NCI-H1092 treated with DMSO at 0.1 percent for 48 hours (cell line): ENCODE measurements around the gene PLXNA1.
A peak's percentile ranks its signal among the peaks of the same experiment; 100 is the strongest.

Experiments
- DNase-seq: peaks from one replicate; lab custom pipeline; 2025; lab: John Stamatoyannopoulos, UW

The PLXNA1 gene

DNA sequence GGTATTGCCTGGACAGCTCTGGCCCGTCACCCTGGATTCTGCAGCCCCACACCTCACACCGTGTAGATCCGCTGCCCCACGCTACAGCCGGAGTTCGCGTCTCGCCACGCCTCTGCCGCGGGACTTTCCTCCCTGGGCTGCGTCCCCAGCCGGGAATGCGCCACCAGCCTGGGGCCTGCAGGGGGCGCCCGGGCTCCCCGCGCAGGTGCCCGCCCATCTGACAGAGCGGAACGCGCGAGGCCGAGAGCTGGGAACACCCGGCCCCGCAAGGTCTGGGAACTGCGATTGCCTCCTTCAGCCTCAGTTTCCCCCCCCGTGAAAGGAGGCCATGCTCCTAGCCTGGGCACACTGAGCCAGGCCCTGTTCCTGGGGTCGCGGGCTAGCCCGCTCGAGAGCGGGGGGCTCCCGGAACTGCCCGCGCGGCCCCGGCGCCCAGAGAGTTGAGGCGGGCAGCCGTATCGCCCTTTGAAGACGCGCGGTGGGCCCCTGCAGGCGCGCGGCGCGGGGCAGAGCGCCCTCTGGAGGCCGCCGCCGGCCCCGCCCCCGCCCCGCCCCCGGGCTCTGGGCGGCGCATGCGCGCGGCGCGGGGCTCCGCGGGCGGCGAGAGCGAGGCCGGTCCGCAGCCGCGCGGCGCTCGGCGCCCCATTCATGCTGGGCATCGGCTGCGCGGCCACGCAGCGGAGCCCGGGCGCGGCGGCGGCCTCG, at the start of gene PLXNA1:
Gene PLXNA1, plus strand, starts transcription at position 645 of the 705 bp plus-strand sequence. CDS start 5,479 bp downstream, outside the sequence.
- DNase-seq: peak; percentile 47

DNA sequence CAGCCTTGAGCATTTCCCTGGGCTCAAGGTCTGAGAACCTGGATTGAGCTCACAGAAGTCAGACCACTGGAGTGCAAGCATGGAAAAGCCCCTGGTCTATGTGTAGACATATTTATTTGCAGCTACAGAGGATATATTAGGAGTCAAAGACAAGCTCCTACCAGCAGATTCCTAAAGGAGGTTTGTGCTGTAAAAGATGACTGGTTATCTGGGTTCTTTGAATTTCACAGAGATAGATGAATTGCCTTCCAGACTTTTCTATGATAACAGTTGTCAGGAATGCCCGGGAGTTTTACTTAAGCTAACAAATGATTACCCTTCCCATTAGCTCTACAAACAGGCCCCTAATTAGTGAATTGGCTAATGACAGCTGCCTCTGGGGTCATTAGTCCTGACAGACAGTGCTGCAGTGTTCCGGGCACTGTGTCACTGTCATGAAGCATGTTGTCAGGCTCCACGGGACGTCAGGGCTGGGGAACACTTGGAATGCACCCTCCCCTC, 48.8 kb upstream of the PLXNA1 start:
- no peak for DNase-seq

DNA sequence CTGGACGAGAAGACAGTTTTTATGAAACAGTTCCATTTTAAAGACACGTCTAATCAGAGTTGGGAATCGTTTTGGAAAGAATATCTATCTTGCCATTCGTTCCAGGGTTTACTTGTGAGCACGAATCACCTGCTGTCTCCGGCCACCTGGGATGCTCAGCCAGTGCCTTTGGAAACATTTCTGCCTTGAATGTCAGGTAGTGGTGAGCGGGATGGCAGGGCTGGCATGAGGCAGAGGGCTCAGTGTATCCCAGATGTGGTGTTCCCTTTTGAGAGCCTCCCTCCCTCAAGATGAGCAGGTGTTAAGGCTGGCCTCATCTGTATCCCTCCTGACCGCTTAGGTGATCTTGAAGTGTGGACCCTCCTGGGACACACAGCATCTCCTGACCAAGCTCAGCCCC, 47.9 kb upstream of the PLXNA1 start:
- DNase-seq: no peak

DNA sequence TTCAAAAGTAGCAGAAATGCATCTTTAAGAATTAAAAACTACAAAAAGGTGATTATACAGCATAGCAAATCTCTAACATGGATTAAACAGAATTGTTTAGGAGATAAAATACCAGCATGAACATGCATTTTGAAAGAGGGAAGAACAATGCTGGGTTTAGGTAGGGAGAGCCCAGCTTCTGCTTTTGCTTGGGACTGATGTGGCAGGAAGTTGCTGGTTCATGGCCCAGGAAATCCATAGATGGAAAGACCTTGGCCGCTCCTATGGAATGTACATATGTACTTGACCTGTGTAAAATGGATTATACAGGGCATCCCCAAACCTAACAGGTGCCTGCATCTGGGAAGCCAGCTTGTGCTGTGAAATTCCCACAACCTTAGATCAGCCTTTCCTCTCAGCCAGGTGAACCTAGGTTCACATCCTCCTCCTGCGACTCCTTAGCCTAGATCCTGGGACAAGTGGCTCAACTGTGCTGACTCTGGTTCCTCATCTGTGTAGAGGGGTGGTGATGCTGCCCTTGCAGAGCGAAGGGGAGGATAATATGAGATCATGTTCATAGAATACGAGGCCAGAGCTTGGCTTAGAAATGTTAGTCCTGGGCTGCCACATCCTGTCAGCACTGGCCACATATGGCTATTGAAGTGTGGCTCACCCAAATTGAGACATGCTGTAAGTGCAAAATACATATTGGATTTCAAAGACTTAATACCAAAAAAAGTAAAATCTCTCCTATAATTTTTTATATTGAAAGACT, 47.0 kb upstream of the PLXNA1 start:
- no peak for DNase-seq

DNA sequence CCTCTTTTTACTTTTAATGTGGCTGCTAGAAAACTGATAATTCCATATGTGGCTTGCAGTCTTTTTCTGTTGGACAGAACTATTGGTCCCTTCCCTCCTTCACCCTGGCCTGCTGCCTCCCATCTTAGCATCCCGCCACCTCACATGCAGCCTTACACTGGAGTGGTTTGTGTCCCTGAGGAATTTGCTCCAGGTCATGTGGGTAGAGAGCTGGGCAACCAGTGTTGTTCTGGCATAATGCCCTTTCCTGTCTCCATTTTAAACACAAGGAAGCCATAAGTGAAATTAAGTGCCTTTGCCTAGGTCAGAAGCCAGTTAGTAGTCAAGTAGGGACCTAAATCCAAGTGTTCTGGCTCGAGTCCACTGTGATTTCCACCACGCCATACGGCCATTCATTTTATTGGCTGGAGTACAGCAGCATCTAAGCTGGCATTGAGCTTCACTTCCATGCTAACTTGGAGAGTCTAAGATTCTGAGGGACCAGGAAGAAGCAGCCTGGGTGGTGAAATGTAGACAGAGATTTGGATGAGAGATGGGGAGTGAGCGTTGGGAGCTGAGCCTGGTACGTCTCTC, 46.0 kb upstream of the PLXNA1 start:
- peak; percentile 48 for DNase-seq

DNA sequence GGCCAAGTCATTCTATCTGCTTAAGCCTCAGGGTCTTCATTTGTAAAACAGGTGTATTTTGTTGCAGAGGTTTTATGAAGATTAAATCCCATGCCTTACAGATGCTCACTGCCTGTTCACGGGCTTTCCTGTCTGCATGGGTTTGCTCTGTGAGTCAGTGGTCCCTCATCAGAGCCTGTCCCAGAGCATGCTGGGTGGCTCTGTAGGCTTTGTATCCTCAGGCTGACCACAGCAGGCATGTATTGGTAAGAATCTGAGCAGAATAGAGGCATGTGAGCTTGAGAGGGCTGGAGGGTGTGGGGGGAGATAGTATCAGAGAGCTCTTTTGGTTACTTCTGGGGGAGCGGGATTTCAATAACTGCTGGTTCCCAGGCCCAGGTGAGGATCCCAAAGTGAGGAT, 45.4 kb upstream of the PLXNA1 start:
- no peak for DNase-seq

DNA sequence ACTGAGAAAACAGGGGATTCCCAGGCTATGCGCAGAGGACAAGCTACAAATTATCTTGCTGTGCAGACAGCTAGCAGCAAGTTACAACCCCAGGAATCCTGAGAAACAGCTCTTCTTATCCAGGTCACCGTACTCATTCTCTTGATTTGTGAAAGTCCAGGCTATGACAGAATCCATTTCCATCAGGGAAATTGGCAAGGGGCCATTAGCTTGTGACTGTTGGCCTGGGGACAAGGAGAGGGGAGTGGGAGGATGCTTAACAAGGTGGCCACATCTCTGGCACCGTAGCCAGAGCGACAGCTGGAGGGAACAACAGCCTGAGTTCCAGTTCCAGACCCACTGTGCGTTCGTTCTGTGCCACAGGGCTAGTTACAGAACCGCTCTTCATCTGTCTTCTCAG, 44.9 kb upstream of the PLXNA1 start:
- peak; percentile 49 for DNase-seq

DNA sequence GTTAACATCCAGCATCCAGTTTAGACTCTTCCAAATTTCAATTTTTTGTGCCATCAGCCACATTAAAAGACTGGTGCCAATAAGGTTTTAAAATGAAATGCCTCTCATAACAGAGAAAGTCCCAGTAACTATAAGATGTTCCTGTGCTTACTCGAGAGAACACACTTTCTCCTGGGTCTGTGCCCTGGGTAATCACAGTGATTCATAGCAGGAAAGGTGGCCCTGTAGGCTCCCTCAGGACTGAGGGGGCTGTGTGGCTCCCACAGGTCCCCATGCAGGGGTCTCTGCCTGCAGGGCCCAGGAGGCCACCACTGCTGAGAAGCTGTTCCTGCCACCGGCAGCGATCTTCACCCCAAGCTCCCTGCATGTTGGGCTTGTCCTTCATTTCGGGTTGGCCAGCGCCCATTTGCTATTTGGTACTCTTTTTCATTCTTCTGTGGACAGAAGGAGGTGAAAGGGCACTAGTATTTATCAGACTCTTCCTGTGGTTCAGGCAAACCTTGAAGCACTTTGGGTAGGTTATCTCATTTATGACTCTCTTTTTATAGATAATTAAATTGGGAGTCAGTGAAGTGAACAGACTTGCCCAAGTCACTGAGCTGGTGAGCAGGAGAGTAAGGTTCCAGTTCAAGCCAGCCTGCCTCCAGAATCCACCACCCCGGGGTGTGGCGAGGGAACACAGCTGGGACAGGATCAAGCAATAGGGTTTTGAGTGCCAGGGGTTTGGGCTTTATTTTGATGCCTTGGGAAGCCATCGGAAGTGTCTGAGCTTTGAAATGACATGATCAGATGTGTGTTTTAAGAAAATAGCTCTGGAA, 44.2 kb upstream of the PLXNA1 start:
- no peak for DNase-seq

DNA sequence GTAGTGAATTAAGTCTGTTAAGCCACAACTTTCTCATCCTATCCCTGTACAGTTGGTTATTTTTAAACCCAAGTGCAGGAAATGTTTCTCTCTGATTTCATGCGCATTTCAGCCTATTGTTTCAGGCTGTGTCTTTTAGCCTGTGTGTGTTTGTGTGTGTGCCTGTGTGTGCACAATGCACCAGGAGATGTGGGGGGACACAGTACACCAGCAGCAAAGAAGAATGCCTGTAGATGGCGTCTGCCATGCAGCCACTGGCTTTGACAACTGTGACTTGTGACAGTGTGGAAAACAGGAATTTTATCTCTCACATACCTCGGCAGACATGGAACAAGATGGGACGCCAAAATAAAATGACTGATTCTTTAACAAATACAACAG, 43.6 kb upstream of the PLXNA1 start:
- no peak for DNase-seq

DNA sequence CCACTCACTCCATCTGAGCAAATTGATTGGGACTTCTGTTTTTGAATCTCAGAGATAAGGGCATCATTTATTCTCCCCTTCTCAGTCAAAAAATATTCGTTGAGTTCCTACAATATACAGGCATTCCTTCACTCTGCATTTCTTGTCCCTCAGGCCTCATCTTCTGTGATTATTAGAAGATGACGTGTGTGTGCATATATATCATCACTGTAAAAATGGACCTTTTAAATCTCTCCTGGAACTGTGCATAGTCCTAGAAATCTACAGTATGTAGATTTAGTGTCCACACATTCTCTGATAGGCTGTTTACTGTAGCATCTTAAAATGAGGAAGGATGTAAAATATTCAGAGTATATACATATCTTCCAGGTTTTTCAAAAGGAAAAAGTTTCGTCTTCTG, 43.2 kb upstream of the PLXNA1 start:
- no peak for DNase-seq

DNA sequence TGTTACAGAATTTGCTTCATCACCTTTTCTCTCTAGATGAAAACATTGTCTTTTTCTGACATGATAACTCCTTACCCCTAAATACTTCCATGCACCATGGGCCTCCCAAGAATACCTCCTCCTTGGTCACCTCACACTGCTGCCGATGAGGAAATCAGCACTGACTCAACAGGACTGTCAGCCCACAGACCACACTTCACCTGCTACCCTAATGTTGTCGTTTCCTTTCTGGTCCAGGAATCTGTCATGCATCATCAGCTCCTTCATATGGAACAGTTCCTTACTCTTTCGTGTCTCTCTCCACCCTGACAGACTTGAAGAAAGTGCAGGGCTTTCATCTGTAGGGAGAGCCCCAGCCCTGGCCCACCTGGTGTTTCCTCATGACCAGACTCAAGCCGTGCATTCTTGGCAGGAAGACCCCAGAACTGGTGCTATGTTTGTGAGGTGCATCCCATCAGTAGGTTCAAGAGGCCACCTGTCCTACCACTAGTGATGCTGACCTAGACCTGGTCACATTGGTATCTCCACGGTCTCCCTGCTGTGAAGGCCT, 41.1 kb upstream of the PLXNA1 start:
- no peak for DNase-seq

DNA sequence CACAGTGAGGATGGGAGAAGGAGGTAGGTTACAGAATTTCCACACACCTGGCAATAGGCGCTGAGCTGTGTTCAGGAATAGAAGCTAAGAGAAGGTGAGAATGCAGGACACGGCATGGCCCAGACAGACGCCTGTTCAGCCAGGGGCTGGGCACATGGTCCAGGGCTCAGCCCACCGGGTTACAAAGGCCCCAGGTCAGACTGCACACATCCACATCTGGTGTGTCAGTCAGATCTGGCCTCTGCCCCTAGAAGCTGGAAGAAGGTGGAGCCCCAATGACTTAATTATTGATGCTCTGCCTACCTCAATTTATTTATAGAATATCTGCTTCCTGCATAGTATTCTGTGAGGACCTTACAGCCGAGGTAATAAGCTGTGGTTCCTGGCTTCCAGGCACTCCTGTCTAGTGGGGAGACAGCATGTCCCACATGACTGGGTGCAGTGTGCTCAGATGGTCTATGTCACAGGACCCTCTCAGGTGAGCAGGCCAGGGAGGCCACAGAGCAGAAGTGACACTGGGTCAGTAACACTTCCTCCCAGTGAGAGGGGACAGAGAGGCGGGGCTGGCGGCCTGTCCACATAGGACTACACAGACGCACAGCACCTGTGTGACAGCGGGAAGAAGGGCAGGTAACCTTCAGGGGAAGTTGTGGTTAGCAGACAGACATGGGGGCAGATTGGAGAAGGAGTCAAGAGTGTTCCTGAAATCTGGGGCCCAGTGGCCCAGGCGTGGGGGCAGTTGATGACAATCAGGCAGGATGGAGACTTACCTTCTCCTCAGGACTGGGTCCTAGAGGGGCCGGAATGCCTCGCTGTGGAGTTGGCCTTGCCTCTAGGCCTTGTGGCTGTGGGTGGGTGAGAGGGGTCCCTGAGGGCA, 38.6 kb upstream of the PLXNA1 start:
- DNase-seq: no peak

DNA sequence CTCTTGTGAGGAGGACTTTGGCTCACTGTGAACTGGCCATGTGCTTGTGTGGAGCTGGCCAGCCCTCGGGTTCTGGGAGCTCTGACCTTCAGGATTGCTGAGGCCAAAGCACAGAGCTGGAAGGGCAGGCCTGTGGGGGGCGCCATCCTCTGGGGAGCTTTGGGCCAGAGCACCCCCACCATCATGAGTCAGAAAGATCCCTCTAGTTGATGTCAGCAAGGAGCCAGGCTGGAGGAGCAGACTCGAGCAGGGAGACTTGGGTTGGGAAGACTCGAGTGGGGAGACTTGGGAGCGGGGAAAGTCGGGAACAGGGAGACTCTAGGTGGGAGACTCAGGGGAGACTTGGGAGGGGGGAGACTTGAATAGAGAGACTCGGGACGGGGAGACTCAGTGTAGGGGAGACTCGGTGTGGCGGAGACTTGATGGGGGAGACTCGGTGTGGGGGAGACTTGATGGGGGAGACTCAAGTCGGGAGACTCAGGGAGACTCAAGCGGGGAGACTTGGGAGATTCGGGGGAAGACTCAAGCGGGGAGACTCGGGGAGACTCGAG, 37.7 kb upstream of the PLXNA1 start:
- no peak for DNase-seq

DNA sequence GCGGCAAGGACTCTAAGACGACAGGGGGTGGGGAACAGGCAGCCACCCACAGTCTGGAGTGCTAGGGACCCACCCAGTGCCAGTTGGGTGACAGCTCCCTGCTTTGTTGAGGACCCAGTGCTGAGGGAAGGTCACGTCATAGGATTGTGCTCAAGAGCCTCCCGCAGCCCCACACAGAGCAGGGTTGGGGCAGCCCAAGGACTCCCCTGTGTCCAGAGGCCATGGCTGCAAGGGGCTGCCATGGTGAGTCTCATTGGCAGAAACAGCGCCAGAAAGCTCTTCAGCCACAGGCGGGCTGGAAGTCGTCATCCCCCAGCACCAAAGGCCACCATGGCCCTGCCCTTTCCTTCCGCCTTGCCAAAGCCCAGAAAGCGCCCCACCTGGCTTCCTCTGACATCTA, 37.0 kb upstream of the PLXNA1 start:
- DNase-seq: no peak

DNA sequence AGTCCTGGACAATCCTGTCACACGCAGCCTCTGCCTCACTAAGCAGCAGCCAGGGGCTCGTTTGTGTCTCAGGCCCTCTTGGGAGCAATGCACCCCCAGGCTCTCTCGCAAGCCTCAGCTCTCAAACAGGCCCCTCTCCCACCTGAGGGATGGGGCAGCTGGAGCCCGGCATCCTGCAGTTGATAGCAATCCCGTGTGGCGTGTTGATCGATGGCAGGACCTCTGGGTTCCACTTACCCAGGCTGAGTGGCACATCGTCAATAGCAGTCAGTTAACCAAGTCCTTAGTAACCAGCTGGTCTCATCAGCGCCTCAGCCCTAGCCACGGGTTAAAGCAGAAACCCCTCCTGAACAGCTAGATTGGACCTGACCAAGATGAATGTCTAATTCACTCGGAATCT, 36.5 kb upstream of the PLXNA1 start:
- DNase-seq: no peak

DNA sequence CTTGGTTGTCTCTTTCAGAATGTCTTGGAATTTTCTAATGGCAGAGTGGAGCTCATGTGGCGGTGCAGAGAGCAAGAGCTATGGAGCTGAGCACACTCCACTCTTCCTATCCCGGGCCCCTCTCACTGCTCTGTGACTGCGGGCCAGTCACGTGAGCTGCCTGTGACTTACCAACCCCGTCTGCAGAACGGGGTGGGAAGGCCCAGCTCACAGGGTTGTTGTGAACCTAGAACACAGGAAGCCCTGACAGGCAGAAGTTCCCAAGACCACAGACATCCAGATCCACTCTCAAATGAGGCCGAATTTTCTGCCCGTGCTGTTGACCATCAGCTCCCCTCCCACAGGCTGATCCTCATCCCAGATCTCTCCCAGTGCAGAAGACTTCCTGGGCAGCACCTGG, 35.5 kb upstream of the PLXNA1 start:
- DNase-seq: no peak

DNA sequence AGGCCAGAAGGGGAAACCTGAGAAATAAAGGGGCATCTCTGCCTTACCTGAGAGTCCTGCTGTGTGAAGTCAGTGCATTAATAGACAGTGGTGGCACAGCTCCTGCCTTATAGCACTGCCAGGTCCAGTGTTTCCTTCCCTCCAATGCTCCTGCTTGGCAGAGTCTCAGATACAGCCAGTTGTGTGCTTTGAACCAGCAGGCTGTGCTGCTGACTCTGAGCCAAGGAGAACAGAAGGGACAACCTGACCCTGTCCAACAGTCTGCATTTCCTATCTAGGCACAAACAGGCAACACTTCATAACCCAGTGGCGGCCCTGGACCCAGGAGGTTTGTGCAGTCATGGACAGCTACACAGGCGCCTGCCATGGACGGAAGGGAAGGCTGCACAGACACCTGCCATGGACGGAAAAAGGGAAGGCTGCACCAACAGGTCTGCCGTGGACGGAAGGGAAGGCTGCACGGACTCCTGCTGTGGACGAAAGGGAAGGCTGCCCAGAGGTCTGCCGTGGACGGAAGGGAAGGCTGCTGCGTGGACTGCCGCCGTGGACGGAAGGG, 33.9 kb upstream of the PLXNA1 start:
- no peak for DNase-seq

DNA sequence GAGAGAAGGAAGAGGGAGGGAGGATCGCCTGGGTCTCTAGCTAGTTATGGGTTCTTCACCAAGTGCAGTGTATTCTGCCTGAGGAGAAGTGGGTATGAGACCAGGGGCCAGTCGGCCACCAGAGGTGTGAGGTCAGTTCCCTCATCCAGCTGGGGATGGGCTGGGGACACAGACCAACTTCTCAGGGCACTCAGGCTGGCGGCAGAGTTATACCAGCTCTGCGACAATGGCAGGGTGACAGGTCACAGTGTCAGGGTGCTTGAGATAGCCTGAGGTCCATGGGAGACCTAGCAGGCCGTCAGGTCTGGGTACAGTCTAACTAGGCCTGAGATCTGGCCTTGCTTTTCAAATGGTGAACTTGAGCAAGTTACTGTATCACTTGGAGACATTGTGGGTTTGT, 31.4 kb upstream of the PLXNA1 start:
- DNase-seq: no peak

DNA sequence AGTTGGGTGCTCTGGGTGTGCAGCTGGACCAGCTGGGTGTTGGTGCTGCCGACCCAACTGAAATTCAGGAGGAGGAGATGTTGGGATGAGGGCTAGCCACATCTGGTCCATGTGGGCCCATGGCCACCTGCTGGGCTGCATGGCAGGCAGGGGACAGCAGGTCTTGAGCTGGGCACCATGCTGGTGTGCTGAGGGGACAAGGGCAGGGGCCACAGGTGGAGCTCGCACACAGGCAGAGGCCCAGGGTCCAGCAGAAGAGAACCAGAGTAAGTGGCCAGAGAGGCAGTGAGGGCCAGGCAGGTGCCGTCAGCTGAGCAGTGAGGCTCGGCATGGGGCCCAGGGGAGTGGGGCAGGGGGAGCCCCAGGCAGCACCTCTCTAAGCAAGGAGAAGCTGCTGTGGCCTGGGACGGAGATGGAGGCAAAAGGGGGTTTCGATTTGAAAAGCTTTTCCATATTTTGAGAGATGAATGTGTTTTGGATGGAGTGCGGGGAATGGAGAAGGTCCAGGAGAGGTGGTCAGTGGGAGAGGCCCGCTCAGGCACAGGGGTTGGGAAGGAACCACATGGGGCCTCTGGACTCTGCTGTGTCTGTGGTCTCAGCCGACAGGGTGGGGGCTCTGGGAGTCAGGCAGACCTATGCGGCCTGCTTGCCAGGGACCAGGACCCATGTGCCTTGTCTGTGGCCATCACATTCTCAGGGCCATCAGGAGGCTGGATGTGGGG, 30.5 kb upstream of the PLXNA1 start:
- DNase-seq: no peak
